Measurements from ENCODE around the gene KPNA5.
"Not testable (repeated sequence)": the region's sequence is repeated elsewhere in the genome, so short reads cannot be mapped to it uniquely, and the experiment has no call there.

Gene KPNA5

GRCh38 chr6:116705917-116706316, 24.9 kb downstream of the KPNA5 start:
- DNase-seq = no peak

- no peak for DNase-seq
Measured at GRCh38 chr6:116714296-116714695, 33.3 kb downstream of the KPNA5 start.

GRCh38 chr6:116714761-116715160, 33.8 kb downstream of the KPNA5 start:
- DNase-seq = no peak

DNA sequence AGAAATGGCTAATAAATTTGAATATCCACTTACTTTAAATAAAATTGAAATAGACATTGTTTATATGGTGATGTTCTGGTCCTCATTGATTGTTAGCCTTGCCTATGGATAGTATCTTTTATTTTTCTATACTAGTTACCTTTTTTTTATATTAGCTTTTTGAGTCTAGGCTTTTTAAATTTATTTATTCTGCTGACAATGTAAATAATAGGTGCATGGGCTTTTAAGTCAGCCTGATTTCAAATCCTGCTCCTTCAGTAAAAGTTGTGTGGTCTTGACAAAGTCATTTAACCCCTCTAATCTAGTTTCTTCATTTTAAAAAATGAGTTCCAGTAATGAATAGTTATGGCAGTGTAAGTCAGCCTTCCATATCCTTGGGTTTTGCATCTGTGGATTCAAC, 45.9 kb downstream of the KPNA5 start:
- no peak for DNase-seq

- DNase-seq = no peak
Measured at GRCh38 chr6:116730513-116730912, 49.5 kb downstream of the KPNA5 start.

- DNase-seq = no peak
Measured at GRCh38 chr6:116737004-116737403, 56.0 kb downstream of the KPNA5 start.

- not testable (repeated sequence) for DNase-seq
Measured at GRCh38 chr6:116740486-116740885, 59.5 kb downstream of the KPNA5 start.

GRCh38 chr6:116741571-116741970, 60.6 kb downstream of the KPNA5 start:
- DNase-seq = no peak

DNA sequence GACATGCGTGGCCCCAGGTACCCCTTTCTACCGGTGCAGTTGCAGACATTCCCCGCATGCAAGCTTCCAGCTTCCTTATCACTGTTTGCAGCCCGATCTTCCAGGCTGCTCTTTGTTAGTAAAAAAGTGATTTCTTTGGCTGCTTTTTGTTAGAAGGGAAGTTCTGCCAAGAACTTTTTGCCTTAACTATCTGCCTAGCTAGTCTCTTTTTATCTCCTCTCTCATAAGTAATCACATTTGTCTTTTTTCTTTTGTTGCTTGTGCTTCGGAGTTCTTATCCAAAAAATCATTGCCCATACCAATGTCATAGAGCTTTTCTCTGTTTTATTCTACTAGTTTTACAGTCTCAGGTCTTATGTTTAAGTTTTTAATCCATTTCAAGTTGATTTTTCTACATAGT, 64.2 kb downstream of the KPNA5 start:
- DNase-seq = no peak

DNA sequence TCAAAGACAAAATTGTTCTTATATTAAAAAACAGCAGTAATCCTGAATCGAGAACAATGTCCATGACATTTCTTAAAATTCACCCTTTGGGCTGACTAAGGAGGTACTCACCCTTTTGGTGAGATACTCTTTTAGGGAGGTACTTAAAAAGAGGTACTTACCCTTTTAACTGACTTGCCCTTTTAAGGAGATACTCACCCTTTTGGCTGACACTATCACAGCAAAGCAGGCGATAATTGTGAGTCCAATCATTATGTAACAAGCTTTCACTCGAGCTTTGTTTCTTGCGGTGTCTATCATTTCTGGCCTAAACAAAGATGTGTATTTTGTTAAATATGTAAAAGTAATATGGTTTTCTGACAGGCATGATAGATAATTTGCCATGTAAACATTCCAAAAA, 80.8 kb downstream of the KPNA5 start:
- DNase-seq = no peak

DNA sequence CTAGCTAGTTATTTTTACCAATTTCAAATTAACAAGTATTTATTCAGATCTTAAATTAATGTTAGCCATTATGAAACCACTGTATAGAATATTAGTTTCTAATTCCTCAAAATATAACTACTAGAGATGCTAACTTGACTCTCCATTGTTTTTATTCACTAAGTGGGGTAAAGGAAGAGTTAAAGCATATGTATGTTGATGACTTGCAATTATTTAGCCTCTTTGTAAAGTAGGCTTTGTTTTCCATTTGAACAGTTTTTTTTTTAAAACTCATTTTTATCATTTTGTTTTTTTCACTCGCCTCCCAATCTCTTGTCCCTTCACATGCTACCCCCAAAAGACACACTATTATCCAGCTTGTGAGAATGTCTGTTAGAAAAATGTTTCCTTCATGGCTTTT, 81.2 kb downstream of the KPNA5 start:
- DNase-seq = no peak

DNA sequence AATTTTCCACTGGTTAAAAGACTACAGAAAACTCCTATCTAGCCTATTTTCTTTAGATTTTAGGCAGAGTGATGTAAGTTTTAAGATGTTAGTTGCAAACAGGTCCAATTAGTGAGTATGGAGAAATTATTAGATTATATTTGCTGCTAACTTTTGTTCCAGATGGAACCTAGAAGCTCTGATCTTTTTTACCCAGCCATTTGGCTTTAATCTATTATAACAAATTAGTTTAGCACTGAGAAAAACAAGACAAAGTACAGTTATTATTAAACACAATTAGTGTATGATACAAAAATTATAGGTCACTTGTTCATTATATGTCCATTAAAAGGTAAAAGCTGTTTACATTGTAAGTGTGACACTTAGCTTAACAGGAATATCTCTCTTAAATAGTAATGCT, 82.0 kb downstream of the KPNA5 start:
- no peak for DNase-seq

DNA sequence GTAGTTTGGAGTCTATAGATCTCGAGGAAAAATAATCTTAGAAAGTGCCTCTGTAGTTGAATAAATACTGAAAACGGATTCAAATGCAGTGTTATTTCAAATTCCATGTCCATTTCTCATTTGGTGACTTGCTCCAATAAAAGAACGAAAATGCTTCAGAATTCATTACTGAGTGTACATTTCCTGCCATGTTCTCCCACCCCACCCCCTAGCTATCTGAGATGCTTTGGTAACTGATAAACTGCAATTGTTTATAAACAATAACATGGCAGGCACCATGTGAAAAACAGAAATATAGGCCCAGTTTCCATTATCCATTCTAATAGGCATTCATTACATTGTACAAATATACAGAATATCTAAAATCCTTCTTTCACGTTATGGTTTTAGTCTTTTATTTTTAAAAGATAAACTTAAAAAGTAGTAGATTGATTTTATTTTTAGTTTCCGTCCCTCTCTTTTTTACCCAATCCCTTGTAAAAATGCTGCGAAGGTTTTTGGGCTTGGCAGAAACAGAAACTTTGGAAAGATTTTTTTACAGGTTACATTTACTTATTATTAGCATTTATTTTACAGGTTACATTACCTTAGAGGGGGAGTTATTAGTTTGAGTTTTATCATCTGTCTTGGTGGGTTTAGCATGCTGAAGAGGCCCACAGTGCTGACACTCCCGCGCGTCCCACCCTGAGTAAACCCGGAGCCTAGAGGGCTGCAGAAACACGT, 83.1 kb downstream of the KPNA5 start:
- DNase-seq = no peak

DNA sequence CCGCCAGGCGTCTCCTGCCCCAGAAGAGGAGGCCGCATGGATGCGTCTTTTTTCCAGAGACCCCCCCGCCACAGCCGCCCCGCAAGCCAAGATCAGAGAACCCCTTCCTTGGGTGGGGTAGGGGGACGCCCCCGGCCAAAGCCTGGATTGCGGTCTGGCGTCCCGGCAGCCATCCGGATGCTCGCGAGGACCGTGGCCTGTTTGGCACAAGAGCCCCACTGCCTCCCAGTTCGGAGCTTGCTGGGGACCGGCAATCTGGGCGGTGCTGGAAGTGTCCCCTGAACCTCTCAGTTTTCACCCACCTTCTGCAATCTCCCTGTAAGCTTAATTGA, 83.6 kb downstream of the KPNA5 start:
- DNase-seq = no peak

GRCh38 chr6:116764961-116765841, 84.2 kb downstream of the KPNA5 start, which contains the start of gene FAM162B:
TSS of gene FAM162B (minus strand) at chr6:116765719. CDS start at chr6:116765576, 143 bp downstream.
- DNase-seq = no peak

DNA sequence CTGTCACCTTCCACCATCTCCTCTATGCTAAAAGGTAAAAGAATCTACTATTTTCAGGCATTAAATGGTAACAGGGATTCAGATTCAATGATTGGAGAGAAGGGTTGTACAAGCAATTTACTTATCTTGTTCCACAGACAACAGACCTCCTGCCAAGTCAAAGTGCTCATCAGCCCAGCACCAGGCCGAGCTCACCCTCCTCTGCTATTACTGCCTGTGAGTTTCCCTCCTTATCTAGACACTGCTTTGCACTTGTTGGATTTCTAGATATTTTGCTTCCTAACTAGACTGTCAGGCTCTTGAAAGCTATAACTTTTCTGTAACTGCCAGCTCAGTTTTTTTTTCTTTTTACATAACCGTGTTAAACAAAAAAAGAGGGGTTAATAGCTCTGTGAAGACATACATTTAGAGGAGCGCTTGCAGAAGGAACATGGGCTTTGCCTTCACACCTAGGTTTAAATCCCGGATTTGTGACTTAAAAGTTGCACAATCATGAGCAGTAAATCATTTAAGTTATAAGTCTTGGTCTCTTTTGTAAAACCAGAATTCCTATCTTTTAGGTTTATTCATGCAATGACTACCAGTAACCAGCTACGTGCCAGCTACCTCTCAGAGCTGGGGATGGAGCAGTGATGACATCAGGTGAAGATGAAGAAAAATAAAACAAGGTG, 85.6 kb downstream of the KPNA5 start:
- no peak for DNase-seq

- no peak for DNase-seq
Measured at GRCh38 chr6:116767715-116768114, 86.7 kb downstream of the KPNA5 start.

DNA sequence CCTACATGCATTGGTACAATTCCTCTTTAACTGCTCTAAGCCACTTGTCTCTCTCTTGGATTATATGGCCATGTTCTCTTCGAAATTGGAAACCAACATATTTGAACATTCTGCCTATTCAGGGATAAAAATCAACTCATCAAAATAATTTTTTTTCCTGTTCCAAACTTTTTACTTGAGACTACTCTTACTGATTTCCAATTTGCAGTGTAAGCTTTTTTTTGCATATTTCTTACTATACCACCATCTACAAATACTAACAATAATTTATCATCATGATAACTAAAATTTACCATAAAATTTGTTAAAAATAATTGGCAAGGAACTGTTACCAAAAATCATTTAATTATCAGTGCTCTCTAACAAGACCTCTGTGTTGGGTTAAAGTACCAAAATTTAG, 91.4 kb downstream of the KPNA5 start:
- DNase-seq = no peak

GRCh38 chr6:116773886-116774285, 92.9 kb downstream of the KPNA5 start:
- no peak for DNase-seq

- DNase-seq = peak in 1 of 2 donors; percentile 2
Measured at GRCh38 chr6:116779573-116780164, 98.7 kb downstream of the KPNA5 start.

DNA sequence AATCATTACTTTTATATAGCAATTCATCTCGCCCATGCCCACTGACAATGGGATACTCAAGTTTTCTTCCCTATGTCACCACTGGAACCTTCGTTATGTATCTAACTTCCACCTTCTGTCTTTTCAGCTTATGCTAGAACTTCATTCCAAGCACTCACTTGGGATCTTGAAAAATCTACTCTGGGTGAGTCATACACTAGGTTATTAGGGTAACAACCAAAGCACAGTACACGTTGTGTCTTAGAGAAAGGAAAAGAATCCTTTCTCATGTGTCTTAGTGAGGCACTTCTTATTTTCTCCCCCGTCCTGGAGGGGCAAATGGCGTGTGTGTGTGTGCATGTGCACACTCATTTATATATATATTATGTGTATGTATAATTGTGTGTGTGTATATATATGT, 102.8 kb downstream of the KPNA5 start:
- no peak for DNase-seq

All from CD4-positive, alpha-beta T cell treated with Interleukin-1 beta for 1 hour (primary cell).